HepG2 (cell line): Measurements from ENCODE around the gene CLIP2. TPM values are rescaled to one million over a fixed set of nuclear protein-coding genes. Genes with fewer than 3 reads are reported as not detected.

Experiments used
- CBX1 ChIP-seq: IDR thresholded peaks from one replicate; pipeline ENCODE4 v1.6.1; 2016; ENCODE audit warnings: antibody characterized with exemption, low read depth
- DPF2 ChIP-seq: sonication (generic); formaldehyde crosslinking; IDR thresholded peaks from 2 replicates; pipeline ENCODE4 v1.4.0; 2020; ENCODE audit warnings: mild to moderate bottlenecking, low read depth, missing genetic modification reagents, borderline replicate concordance
- ERF ChIP-seq: IDR thresholded peaks from 2 replicates; pipeline ENCODE4 v1.6.1; 2018; ENCODE audit warnings: missing biosample characterization, missing genetic modification reagents
- ETV5 ChIP-seq: IDR thresholded peaks from 2 replicates; pipeline ENCODE4 v1.6.1; 2018; ENCODE audit warnings: missing biosample characterization, missing genetic modification reagents, inconsistent platforms, borderline replicate concordance
- FOXM1 ChIP-seq: sonication (generic); formaldehyde crosslinking; IDR thresholded peaks from 2 replicates; pipeline ENCODE4 v1.5.0; 2020; ENCODE audit warnings: missing genetic modification reagents
- HCFC1 ChIP-seq: fragments of 150-350 bp; IDR thresholded peaks from 2 replicates; pipeline ENCODE4 v1.6.1; 2014; ENCODE audit warnings: low read depth, low read length
- MIER3 ChIP-seq: IDR thresholded peaks from 2 replicates; pipeline ENCODE4 v1.6.1; 2016; ENCODE audit warnings: missing compliant biosample characterization, borderline replicate concordance
- MYC ChIP-seq: sonication (generic); formaldehyde crosslinking; IDR thresholded peaks from 2 replicates; pipeline ENCODE4 v1.9.0; 2021; ENCODE audit warnings: missing genetic modification reagents, borderline replicate concordance
- NKX3-1 ChIP-seq: sonication (generic); formaldehyde crosslinking; IDR thresholded peaks from 2 replicates; pipeline ENCODE4 v1.5.0; 2020; ENCODE audit warnings: missing genetic modification reagents
- RAD21 ChIP-seq: fragments of 450-650 bp; formaldehyde crosslinking; IDR thresholded peaks from 2 replicates; pipeline ENCODE4 v1.5.0; 2020; ENCODE audit warnings: mild to moderate bottlenecking
- RFX3 ChIP-seq: IDR thresholded peaks from 2 replicates; pipeline ENCODE4 v1.6.1; 2016; ENCODE audit warnings: missing biosample characterization, missing genetic modification reagents
- SIN3B ChIP-seq: fragments of 150-350 bp; IDR thresholded peaks from 2 replicates; pipeline ENCODE4 v1.6.1; 2014; ENCODE audit warnings: low read length
- ZNF296 ChIP-seq: sonication (generic); formaldehyde crosslinking; conservative IDR thresholded peaks from 2 replicates; pipeline ENCODE4 v1.5.0; 2020; ENCODE audit warnings: mild to moderate bottlenecking, missing genetic modification reagents
- ZNF777 ChIP-seq: sonication (generic); formaldehyde crosslinking; IDR thresholded peaks from 2 replicates; pipeline ENCODE4 v1.4.0; 2020; ENCODE audit warnings: missing genetic modification reagents
- polyA plus RNA-seq, 8 experiments: library from polyadenylated mRNA; depleted of rRNA in 3 of 8; stranded (reverse) in 7 of 8; unstranded in 1 of 8; fragments of >200 nt; fragmentation: Illumina TruSeq in 4 of 8; extraction: Trizol in 4 of 8; gene quantifications; 2 replicates each; pipeline versions ENCODE4 v1.2.1 to v1.2.3, GENCODE V29; 2011 to 2016; ENCODE audit warnings: low read depth in 4 of 8, missing spikeins in 1 of 8, mixed read lengths in 1 of 8; ENCODE audit not compliant: insufficient read depth in 1 of 8
- total RNA-seq, 5 experiments: library from RNA; depleted of rRNA; stranded (reverse); fragments of >200 nt; fragmentation: Illumina TruSeq; extraction: Trizol; gene quantifications; 2 replicates each; pipeline ENCODE4 v1.2.3, GENCODE V29; 2016; ENCODE audit warnings: low read depth in 1 of 5
- TF ChIP-seq, protein P1 (sequence below): sonication (generic); formaldehyde crosslinking; IDR thresholded peaks from 2 replicates; pipeline ENCODE4 v1.8.1; 2022; ENCODE audit warnings: mild to moderate bottlenecking, missing genetic modification reagents
- TF ChIP-seq, protein P2 (sequence below): IDR thresholded peaks from 2 replicates; pipeline ENCODE4 v1.6.1; 2016
- TF ChIP-seq, protein P3 (sequence below): sonication (generic); formaldehyde crosslinking; IDR thresholded peaks from 2 replicates; pipeline ENCODE4 v1.5.0; 2020; ENCODE audit warnings: mild to moderate bottlenecking, missing genetic modification reagents
- TF ChIP-seq, protein P4 (sequence below): sonication (generic); formaldehyde crosslinking; IDR thresholded peaks from 2 replicates; pipeline ENCODE4 v1.5.1; 2020; ENCODE audit warnings: missing genetic modification reagents, mild to moderate bottlenecking, borderline replicate concordance
- TF ChIP-seq, protein P5 (sequence below): sonication (generic); formaldehyde crosslinking; IDR thresholded peaks from 2 replicates; pipeline ENCODE4 v1.4.0; 2020; ENCODE audit warnings: mild to moderate bottlenecking, missing genetic modification reagents, borderline replicate concordance

The CLIP2 gene
- total and polyA plus RNA-seq, 2 of the 13 experiments (the other 11 are each of a cell fraction or from before 2014, with no cell fraction given): 6.5 to 17.4 TPM

DNA sequence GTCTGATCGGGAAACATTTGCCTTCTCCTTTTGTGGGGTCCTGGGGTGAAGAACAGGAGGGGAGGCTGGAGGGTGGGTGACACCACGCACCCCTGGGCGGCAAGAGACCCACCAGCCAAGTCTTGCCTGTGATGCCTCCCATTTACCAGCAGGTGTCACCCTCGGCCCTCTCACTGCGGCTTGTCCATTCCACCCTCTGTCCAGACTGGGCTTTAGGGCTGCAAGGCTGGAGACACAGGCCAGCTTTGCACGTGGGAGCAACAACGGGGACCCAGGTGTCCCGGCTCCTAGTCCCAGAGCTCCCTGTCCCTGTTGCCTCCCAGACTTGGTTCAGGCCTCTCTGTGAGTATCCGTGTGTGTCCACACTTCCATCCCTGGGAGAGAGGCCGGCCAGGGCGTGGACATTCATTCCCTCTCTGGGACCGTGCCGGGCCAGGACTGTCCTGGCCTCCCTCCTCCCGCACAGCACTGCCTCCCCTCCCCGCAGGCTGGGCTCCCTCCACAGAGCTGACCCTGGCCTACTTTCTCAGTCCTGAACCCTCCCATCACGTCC, 128.3 kb downstream of the CLIP2 start (continued):
- TF ChIP-seq, protein P1, sequence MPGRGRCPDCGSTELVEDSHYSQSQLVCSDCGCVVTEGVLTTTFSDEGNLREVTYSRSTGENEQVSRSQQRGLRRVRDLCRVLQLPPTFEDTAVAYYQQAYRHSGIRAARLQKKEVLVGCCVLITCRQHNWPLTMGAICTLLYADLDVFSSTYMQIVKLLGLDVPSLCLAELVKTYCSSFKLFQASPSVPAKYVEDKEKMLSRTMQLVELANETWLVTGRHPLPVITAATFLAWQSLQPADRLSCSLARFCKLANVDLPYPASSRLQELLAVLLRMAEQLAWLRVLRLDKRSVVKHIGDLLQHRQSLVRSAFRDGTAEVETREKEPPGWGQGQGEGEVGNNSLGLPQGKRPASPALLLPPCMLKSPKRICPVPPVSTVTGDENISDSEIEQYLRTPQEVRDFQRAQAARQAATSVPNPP (CRISPR knock-in tag): no peak
- TF ChIP-seq ERF (CRISPR knock-in tag): 0 out of 2 replicates have a peak, but pooled peaks have one; percentile 43
- no peak for TF ChIP-seq DPF2 (CRISPR knock-in tag)
- peak; percentile 54; the same call in 1 of the 2 replicates for TF ChIP-seq MYC (CRISPR knock-in tag)
- no peak for TF ChIP-seq ETV5 (CRISPR knock-in tag)
- no peak for TF ChIP-seq SIN3B
- TF ChIP-seq ZNF296: 0 out of 2 replicates have a peak, but pooled peaks have one; percentile 73
- TF ChIP-seq ZNF777 (CRISPR knock-in tag): no peak
- TF ChIP-seq RFX3 (CRISPR knock-in tag): no peak
- TF ChIP-seq, protein P2, sequence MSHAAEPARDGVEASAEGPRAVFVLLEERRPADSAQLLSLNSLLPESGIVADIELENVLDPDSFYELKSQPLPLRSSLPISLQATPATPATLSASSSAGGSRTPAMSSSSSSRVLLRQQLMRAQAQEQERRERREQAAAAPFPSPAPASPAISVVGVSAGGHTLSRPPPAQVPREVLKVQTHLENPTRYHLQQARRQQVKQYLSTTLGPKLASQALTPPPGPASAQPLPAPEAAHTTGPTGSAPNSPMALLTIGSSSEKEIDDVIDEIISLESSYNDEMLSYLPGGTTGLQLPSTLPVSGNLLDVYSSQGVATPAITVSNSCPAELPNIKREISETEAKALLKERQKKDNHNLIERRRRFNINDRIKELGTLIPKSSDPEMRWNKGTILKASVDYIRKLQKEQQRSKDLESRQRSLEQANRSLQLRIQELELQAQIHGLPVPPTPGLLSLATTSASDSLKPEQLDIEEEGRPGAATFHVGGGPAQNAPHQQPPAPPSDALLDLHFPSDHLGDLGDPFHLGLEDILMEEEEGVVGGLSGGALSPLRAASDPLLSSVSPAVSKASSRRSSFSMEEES (CRISPR knock-in tag): no peak
- TF ChIP-seq NKX3-1 (CRISPR knock-in tag): no peak
- TF ChIP-seq, protein P3, sequence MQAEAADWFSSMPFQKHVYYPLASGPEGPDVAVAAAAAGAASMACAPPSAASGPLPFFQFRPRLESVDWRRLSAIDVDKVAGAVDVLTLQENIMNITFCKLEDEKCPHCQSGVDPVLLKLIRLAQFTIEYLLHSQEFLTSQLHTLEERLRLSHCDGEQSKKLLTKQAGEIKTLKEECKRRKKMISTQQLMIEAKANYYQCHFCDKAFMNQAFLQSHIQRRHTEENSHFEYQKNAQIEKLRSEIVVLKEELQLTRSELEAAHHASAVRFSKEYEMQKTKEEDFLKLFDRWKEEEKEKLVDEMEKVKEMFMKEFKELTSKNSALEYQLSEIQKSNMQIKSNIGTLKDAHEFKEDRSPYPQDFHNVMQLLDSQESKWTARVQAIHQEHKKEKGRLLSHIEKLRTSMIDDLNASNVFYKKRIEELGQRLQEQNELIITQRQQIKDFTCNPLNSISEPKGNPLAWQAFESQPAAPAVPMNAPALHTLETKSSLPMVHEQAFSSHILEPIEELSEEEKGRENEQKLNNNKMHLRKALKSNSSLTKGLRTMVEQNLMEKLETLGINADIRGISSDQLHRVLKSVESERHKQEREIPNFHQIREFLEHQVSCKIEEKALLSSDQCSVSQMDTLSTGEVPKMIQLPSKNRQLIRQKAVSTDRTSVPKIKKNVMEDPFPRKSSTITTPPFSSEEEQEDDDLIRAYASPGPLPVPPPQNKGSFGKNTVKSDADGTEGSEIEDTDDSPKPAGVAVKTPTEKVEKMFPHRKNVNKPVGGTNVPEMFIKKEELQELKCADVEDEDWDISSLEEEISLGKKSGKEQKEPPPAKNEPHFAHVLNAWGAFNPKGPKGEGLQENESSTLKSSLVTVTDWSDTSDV (CRISPR knock-in tag): no peak
- TF ChIP-seq FOXM1: no peak
- TF ChIP-seq, protein P4, sequence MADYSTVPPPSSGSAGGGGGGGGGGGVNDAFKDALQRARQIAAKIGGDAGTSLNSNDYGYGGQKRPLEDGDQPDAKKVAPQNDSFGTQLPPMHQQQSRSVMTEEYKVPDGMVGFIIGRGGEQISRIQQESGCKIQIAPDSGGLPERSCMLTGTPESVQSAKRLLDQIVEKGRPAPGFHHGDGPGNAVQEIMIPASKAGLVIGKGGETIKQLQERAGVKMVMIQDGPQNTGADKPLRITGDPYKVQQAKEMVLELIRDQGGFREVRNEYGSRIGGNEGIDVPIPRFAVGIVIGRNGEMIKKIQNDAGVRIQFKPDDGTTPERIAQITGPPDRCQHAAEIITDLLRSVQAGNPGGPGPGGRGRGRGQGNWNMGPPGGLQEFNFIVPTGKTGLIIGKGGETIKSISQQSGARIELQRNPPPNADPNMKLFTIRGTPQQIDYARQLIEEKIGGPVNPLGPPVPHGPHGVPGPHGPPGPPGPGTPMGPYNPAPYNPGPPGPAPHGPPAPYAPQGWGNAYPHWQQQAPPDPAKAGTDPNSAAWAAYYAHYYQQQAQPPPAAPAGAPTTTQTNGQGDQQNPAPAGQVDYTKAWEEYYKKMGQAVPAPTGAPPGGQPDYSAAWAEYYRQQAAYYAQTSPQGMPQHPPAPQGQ (CRISPR knock-in tag): no peak
- peak; percentile 98 for TF ChIP-seq RAD21 (CRISPR knock-in tag)
- TF ChIP-seq HCFC1: no peak
- TF ChIP-seq, protein P5, sequence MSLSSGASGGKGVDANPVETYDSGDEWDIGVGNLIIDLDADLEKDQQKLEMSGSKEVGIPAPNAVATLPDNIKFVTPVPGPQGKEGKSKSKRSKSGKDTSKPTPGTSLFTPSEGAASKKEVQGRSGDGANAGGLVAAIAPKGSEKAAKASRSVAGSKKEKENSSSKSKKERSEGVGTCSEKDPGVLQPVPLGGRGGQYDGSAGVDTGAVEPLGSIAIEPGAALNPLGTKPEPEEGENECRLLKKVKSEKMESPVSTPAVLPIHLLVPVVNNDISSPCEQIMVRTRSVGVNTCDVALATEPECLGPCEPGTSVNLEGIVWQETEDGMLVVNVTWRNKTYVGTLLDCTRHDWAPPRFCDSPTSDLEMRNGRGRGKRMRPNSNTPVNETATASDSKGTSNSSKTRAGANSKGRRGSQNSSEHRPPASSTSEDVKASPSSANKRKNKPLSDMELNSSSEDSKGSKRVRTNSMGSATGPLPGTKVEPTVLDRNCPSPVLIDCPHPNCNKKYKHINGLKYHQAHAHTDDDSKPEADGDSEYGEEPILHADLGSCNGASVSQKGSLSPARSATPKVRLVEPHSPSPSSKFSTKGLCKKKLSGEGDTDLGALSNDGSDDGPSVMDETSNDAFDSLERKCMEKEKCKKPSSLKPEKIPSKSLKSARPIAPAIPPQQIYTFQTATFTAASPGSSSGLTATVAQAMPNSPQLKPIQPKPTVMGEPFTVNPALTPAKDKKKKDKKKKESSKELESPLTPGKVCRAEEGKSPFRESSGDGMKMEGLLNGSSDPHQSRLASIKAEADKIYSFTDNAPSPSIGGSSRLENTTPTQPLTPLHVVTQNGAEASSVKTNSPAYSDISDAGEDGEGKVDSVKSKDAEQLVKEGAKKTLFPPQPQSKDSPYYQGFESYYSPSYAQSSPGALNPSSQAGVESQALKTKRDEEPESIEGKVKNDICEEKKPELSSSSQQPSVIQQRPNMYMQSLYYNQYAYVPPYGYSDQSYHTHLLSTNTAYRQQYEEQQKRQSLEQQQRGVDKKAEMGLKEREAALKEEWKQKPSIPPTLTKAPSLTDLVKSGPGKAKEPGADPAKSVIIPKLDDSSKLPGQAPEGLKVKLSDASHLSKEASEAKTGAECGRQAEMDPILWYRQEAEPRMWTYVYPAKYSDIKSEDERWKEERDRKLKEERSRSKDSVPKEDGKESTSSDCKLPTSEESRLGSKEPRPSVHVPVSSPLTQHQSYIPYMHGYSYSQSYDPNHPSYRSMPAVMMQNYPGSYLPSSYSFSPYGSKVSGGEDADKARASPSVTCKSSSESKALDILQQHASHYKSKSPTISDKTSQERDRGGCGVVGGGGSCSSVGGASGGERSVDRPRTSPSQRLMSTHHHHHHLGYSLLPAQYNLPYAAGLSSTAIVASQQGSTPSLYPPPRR (CRISPR knock-in tag): no peak
- no peak for TF ChIP-seq CBX1
- 0 out of 2 replicates have a peak, but pooled peaks have one; percentile 30 for TF ChIP-seq MIER3 (CRISPR knock-in tag)
